K562 (cell line): ENCODE measurements around the gene DPH5. TPM values are rescaled to one million over a fixed set of nuclear protein-coding genes. Genes with fewer than 3 reads are reported as not detected.

Experiments used
- DIDO1 ChIP-seq: fragments of 450-650 bp; IDR thresholded peaks from 2 replicates; pipeline ENCODE4 v1.6.1; 2016; ENCODE audit warnings: low read depth, missing biosample characterization, missing genetic modification characterization
- DPF2 ChIP-seq: fragments of 450-650 bp; IDR thresholded peaks from 2 replicates; pipeline ENCODE4 v1.6.1; 2016
- E2F8 ChIP-seq: fragments of 450-650 bp; IDR thresholded peaks from 2 replicates; pipeline ENCODE4 v1.7.1; 2018; ENCODE audit warnings: mild to moderate bottlenecking, low read depth; ENCODE audit not compliant: partially characterized antibody
- EP300 ChIP-seq: IDR thresholded peaks from 2 replicates; pipeline ENCODE4 v1.6.1; 2012; ENCODE audit warnings: low read length, improper control_type of control experiment
- FOSL1 ChIP-seq: fragments of 200-800 bp; sonication (Bioruptor generic); conservative IDR thresholded peaks from 2 replicates; pipeline ENCODE4 v1.6.1; 2016; ENCODE audit warnings: missing genetic modification characterization, missing compliant biosample characterization
- POU5F1 ChIP-seq: fragments of 150-350 bp; IDR thresholded peaks from 2 replicates; pipeline ENCODE4 v1.6.1; 2014; ENCODE audit warnings: borderline replicate concordance, low read length, low read depth, mild to moderate bottlenecking; ENCODE audit not compliant: partially characterized antibody
- RBM17 ChIP-seq: fragments of 200-400 bp; formaldehyde crosslinking; IDR thresholded peaks from 2 replicates; pipeline ENCODE4 v1.6.1; 2017; ENCODE audit warnings: low read depth, mild to moderate bottlenecking, low read length, borderline replicate concordance
- ZBTB33 ChIP-seq: sonication (generic); formaldehyde crosslinking; IDR thresholded peaks from 2 replicates; pipeline ENCODE4 v1.8.1; 2023; ENCODE audit warnings: mild to moderate bottlenecking, missing genetic modification reagents
- ZBTB34 ChIP-seq: fragments of 250-450 bp; sonication (Bioruptor Pico); IDR thresholded peaks from 2 replicates; pipeline ENCODE4 v1.8.0; 2021; ENCODE audit warnings: mild to moderate bottlenecking, moderate library complexity
- ZNF449 ChIP-seq: fragments of 250-450 bp; sonication (Bioruptor Pico); IDR thresholded peaks from 2 replicates; pipeline ENCODE4 v1.8.0; 2022; ENCODE audit warnings: moderate library complexity, mild to moderate bottlenecking, inconsistent platforms
- ZNF592 ChIP-seq: fragments of 450-650 bp; IDR thresholded peaks from 2 replicates; pipeline ENCODE4 v1.6.1; 2017; ENCODE audit warnings: antibody characterized with exemption, mild to moderate bottlenecking
- polyA plus RNA-seq, 8 experiments: library from polyadenylated mRNA; depleted of rRNA in 4 of 8; stranded (reverse) in 5 of 8; unstranded in 3 of 8; fragments of >200 nt; fragmentation: Nextera tagmentation in 2 of 8; fragmentation: Illumina TruSeq in 1 of 8; extraction: Ambion mirVana in 2 of 8; extraction: Trizol in 1 of 8; gene quantifications; 2 replicates each; pipeline versions ENCODE4 v1.2.1 to v1.2.3, GENCODE V29; 2011 to 2014; ENCODE audit warnings: inconsistent platforms in 1 of 8, missing spikeins in 1 of 8
- total RNA-seq, 7 experiments: library from RNA; depleted of rRNA in 6 of 7; stranded (reverse); fragments of >200 nt in 6 of 7; fragmentation: Illumina TruSeq in 2 of 7; extraction: Trizol in 2 of 7; gene quantifications; 2 replicates each; pipeline versions ENCODE4 v1.2.1 to v1.2.3, GENCODE V29; 2011 to 2021; ENCODE audit warnings: low replicate concordance in 1 of 7

Gene DPH5
- total and polyA plus RNA-seq, 9 of the 15 experiments (the other 6 are each of a cell fraction or from before 2014, with no cell fraction given), result 37.6 to 159 (median 89.7) TPM

- TF ChIP-seq ZBTB33 (CRISPR knock-in tag) (no peak), RBM17 (no peak), DIDO1 (tag) (no peak), ZNF592 (peak; percentile 49; the same call in 1 of the 2 replicates), FOSL1 (tag) (peak; percentile 66), DPF2 (peak; percentile 47; the same call in 1 of the 2 replicates), ZBTB34 (CRISPR knock-in tag) (no peak), EP300 (peak; percentile 75), E2F8 (no peak), ZNF449 (no peak), POU5F1 (no peak)
Measured at GRCh38 chr1:101000131-101000873, 25.3 kb downstream of the DPH5 start (continued).
